EH (cell line): Measurements from ENCODE around the gene ADGRA1.
"Not testable (repeated sequence)": the region's sequence is repeated elsewhere in the genome, so short reads cannot be mapped to it uniquely, and the experiment has no call there.

Experiments
- DNase-seq: peaks from one replicate; pipeline ENCODE4 v3.0.0-alpha.2; 2015; ENCODE audit warnings: low read depth

Gene ADGRA1

DNA sequence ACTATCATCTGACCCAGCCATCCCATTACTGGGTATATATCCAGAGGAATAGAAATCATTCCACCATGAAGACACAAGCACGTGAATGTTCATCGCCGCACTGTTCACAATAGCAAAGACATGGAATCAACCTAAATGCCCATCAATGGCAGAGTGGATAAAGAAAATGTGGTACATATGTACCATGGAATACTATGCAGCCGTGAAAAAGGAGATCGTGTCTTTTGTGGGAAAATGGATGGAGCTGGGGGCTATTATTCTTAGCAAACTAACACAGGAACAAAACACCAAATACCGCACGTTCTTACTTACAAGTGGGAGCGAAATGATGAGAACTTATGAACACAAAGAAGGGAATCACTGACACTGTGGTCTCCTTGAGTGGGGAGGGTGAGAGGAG is 62.5 kb downstream of the ADGRA1 start:
- no peak for DNase-seq

- no peak for DNase-seq
These were observed 62.9 kb downstream of the ADGRA1 start for GRCh38 chr10:133150656-133151055.

DNA sequence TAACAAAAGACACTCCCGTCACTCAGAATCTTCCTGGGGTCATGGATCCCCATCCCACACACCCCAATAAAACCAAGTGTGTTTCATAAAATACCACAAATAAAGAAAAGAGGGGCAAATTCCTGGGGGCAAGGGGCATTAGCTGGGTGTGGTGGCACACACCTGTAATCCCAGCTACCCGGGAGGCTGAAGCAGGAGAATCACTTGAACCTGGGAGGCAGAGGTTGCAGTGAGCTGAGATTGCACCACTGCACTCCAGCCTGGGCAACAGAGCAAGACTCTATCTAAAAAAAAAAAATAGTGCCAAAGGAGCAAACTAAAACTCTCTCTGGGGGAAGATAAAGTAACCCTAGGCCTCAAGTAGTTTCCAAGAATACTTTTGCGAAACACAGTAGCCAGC is 63.3 kb downstream of the ADGRA1 start:
- not testable (repeated sequence) for DNase-seq

- no peak for DNase-seq
These were observed 63.8 kb downstream of the ADGRA1 start for GRCh38 chr10:133151543-133151972.

DNA sequence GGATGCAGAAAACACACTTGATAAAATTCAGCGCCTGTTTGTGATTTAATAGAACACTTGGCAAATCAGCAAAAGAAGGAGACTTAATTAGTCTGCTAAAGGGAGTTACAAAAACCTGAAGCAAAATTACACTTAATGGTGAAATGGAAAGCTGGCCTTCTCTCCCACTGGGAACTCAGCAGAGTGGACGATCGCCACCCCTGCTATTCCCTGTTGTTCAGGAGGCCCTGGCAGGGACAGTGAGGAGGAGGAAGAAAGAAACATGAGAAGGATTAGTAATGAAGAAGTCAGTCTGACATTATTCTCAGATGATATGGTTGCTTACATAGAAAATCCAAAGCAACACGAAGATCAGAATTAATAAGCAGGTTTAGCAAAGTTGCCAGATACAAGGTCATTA is 66.7 kb downstream of the ADGRA1 start:
- DNase-seq = no peak

DNA sequence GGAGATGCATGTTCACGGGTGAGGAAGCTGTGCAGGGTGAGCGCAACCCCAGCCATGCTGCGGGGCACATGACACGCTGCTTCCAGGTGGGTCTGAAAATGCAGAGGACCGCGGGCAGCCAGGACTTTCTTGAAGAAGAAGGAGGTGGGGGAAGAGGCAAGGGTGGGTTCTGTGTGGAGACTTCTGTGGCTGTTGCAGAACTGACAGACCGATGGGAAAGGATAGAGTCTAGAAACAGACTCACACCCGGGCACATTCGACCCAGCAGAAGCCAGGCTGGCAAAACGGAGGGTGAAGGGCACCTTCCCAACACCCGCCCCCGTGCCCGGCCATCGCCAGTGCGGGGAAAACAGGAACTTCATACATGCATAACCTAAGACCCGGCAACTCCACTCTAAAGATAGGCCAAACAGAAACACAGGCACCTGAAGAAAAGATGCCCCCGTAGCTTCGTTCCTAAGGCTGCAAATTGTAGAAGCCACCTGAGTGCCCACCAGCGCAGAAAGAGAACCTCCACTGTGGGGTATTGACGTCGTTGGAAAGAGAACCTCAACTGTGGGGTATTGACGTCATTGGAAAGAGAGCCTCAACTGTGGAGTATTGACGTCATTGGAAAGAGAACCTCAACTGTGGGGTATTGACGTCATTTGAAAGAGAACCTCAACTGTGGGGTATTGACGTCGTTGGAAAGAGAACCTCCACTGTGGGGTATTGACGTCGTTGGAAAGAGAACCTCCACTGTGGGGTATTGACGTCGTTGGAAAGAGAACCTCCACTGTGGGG is 67.5 kb downstream of the ADGRA1 start:
- no peak for DNase-seq

GRCh38 chr10:133156674-133157579 is 69.2 kb downstream of the ADGRA1 start:
- DNase-seq = peak; percentile 20

DNA sequence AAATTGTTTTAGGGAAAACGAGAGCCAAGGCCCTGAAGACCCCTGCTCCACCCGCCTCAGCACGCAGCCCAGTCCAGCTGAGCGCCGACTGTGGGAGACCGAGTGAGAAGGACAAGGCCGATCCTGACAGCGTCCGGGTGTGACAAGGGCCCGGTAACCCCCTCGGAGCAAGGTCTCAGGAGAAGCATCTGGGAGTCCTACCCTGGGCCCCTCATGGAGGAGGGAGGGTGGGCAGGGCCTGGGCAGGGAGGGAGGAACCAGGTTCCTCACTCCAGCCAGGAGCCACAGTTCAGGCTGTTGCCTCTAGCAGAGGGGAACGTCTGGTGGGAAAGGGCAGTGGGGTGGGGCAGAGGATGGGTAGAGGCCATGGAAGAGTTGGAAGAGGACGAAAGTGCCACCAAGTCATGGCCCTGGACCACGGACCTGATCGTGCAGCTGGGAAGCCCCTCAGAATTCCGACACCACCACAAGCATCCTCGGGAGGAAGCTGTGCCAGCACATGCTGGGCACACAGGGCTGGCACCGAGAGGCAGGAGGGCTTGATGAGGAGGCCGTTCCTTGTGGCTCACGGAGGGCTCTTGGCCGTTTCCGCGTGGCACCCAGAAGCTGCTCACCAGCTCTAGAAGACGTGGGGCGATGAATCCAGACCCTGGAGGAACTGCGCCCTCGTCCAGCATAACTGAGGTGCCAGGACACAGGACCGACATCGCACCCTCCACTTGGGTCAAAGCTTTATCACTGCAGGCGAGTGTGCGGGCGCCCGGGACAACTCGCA is 70.1 kb downstream of the ADGRA1 start:
- no peak for DNase-seq

DNA sequence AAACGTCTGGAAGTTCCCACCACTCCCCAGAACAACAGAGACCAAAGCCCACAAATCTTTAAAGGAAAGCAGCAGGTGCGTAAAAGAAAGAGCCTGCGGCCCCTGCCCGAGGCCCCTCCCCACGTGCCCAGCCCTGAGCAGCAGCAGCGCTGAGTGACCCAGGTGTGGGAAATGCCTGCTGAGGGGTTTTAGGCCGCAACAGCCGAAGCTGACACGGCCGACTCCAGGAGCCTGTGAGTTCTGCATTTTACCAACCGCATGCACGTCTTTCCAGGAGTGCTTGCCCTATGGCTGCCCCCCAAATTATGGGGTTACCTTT is 70.7 kb downstream of the ADGRA1 start:
- no peak for DNase-seq

- DNase-seq = peak; percentile 8
These were observed 71.3 kb downstream of the ADGRA1 start for GRCh38 chr10:133158756-133159610.

DNA sequence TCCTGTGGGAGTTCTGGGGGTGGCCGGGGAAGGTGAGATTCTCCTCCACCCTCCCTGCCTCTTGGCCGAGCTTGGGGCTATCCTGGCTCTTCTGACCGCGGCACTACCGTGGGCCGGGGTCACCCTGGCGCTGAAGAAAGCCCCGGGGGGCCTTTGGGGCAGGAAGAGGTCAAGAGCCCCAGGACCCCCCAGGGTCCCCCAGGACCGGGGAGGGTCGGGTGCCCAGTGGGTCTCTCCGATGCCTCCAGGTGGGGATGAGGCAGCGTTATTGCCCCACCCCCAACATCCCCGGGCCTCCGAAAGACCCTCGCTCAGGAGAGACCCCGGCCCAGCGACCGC is 71.9 kb downstream of the ADGRA1 start:
- no peak for DNase-seq

DNA sequence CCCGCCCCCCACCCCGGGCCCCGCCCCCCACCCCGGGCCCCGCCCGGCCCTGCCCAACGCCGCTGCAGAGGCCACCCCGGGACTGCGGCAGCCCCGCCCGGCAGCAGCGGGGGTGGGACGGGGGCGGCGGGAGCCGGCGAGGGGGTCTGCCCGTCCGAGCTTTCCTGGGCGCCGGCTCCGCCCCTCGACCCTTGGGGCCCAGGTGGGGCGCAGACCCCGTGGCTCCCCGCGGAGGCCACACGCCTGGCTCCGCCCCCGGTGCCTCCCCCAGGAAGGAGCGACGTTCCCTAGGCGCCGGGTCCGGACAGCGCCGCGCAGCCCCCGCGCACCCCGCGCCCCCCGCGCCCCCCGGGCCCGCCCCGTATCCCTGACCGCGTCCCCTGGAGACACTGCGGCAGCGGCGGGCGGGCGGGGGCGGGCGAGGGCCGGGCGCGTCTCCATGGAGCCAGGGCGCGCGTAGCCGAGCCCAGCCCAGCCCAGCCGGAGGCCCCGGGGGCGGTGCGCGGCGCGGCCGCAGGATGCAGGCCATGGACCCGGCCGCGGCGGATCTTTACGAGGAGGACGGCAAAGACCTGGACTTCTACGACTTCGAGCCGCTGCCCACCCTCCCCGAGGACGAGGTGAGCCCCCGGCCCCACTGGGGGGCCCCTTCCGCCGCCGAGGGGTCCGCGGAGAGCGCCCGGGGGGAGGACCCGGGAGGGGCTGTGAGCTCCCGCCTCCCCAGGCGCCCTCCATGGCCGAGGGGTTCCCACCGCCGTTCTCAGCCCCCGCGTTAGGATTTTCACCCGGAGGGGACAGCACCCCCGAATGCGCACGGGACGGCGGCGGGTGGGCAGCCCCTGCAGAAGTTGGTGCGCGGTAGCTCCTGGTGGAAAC is 72.5 kb downstream of the ADGRA1 start, which contains the start of gene KNDC1:
Gene KNDC1 (plus strand): TSS at position 270 of the 876 bp plus-strand sequence. CDS start 249 bp downstream, at position 519.
- DNase-seq = peak; percentile 36

- no peak for DNase-seq
These were observed 73.2 kb downstream of the ADGRA1 start for GRCh38 chr10:133160826-133161471.

- no peak for DNase-seq
These were observed 73.9 kb downstream of the ADGRA1 start for GRCh38 chr10:133161486-133162109.

GRCh38 chr10:133162178-133162909 is 74.6 kb downstream of the ADGRA1 start:
- no peak for DNase-seq

- no peak for DNase-seq
These were observed 75.5 kb downstream of the ADGRA1 start for GRCh38 chr10:133162910-133163856.
